Cortex of kidney (tissue), 1 donor: ENCODE measurements around the gene KARS1.
A peak's percentile ranks its signal among the peaks of the same experiment; 100 is the strongest.
"Not testable (repeated sequence)": the region's sequence is repeated elsewhere in the genome, so short reads cannot be mapped to it uniquely, and the experiment has no call there.

ENCODE experiments used
- DNase-seq: peaks from one replicate; lab custom pipeline; 2025; lab: John Stamatoyannopoulos, UW

KARS1 gene

GRCh38 chr16:75624921-75625334 is 22.5 kb downstream of the KARS1 start:
- DNase-seq: no peak

- peak; percentile 53 for DNase-seq
Measured at GRCh38 chr16:75622761-75623605, 24.5 kb downstream of the KARS1 start, which contains the start of gene ADAT1. TSS of gene ADAT1 (minus strand) at chr16:75623281. CDS start at chr16:75620799, 2,482 bp downstream.

GRCh38 chr16:75621170-75621477 is 26.3 kb downstream of the KARS1 start:
- DNase-seq: no peak

- no peak for DNase-seq
Measured at GRCh38 chr16:75620326-75621169, 26.9 kb downstream of the KARS1 start.

GRCh38 chr16:75618780-75619179 is 28.7 kb downstream of the KARS1 start:
- DNase-seq: no peak

GRCh38 chr16:75617121-75617520 is 30.3 kb downstream of the KARS1 start:
- DNase-seq: no peak

- no peak for DNase-seq
Measured at GRCh38 chr16:75616521-75617010, 30.9 kb downstream of the KARS1 start.

GRCh38 chr16:75615619-75616018 is 31.8 kb downstream of the KARS1 start:
- DNase-seq: no peak

- DNase-seq: no peak
Measured at GRCh38 chr16:75614066-75614897, 33.2 kb downstream of the KARS1 start.

- no peak for DNase-seq
Measured at GRCh38 chr16:75606507-75606906, 41.0 kb downstream of the KARS1 start.

GRCh38 chr16:75603241-75603640 is 44.2 kb downstream of the KARS1 start:
- no peak for DNase-seq

- no peak for DNase-seq
Measured at GRCh38 chr16:75599452-75600277, 47.8 kb downstream of the KARS1 start.

- DNase-seq: no peak
Measured at GRCh38 chr16:75593825-75594820, 53.3 kb downstream of the KARS1 start.

- DNase-seq: no peak
Measured at GRCh38 chr16:75593308-75593707, 54.2 kb downstream of the KARS1 start.

GRCh38 chr16:75591927-75592326 is 55.5 kb downstream of the KARS1 start:
- DNase-seq: not testable (repeated sequence)

- DNase-seq: no peak
Measured at GRCh38 chr16:75590920-75591843, 56.3 kb downstream of the KARS1 start.

GRCh38 chr16:75589306-75589705 is 58.2 kb downstream of the KARS1 start:
- DNase-seq: no peak

GRCh38 chr16:75588716-75589115 is 58.7 kb downstream of the KARS1 start:
- DNase-seq: no peak

GRCh38 chr16:75584108-75584507 is 63.4 kb downstream of the KARS1 start:
- no peak for DNase-seq
